Liver (tissue), 9 donors: ENCODE data around the gene SRGAP3. TPM values are rescaled to one million over a fixed set of nuclear protein-coding genes. Genes with fewer than 3 reads are reported as not detected.

Source experiments
- DNase-seq: peaks from one replicate; pipeline ENCODE4 v3.0.0-alpha.2; 2017; ENCODE audit warnings: low spot score
- H3K27ac ChIP-seq, 2 donors: one replicate each; pipeline ENCODE4 v1.7.0; 2013; ENCODE audit warnings: inconsistent platforms in 2 of 2, low read length in 2 of 2, control low read depth in 1 of 2, low read depth in 1 of 2, mild to moderate bottlenecking in 1 of 2
- H3K27me3 ChIP-seq, 4 donors: one replicate each; pipeline versions ENCODE4 v1.6.1 to v1.7.0; 2013; ENCODE audit warnings: low read length in 3 of 4, inconsistent platforms in 1 of 4, mild to moderate bottlenecking in 1 of 4, moderate library complexity in 1 of 4; ENCODE audit not compliant: control insufficient read depth in 4 of 4, insufficient read depth in 4 of 4
- H3K36me3 ChIP-seq, 4 donors: one replicate each; pipeline versions ENCODE4 v1.6.1 to v1.7.0; 2013; ENCODE audit warnings: low read length in 3 of 4, mild to moderate bottlenecking in 3 of 4, low read depth in 1 of 4, moderate library complexity in 1 of 4; ENCODE audit not compliant: control insufficient read depth in 4 of 4, insufficient read depth in 3 of 4
- H3K4me1 ChIP-seq, 4 donors: one replicate each; pipeline versions ENCODE4 v1.6.1 to v1.7.0; 2013; ENCODE audit warnings: low read length in 3 of 4, mild to moderate bottlenecking in 3 of 4, moderate library complexity in 1 of 4; ENCODE audit not compliant: control insufficient read depth in 4 of 4, insufficient read depth in 4 of 4
- H3K4me3 ChIP-seq, 3 donors: one replicate each; pipeline versions ENCODE4 v1.6.1 to v1.7.0; 2013; ENCODE audit warnings: low read length in 3 of 3, control low read depth in 1 of 3, low read depth in 1 of 3, mild to moderate bottlenecking in 1 of 3
- H3K9ac ChIP-seq, 2 donors: one replicate each; pipeline ENCODE4 v1.7.0; 2013; ENCODE audit warnings: low read length in 2 of 2, mild to moderate bottlenecking in 2 of 2, moderate library complexity in 2 of 2, control low read depth in 1 of 2, low read depth in 1 of 2
- H3K9me3 ChIP-seq, 4 donors: one replicate each; pipeline versions ENCODE4 v1.6.1 to v1.7.0; 2013; ENCODE audit warnings: low read length in 3 of 4; ENCODE audit not compliant: control insufficient read depth in 4 of 4
- EGR1 ChIP-seq, 2 donors: IDR thresholded peaks; 2 replicates each; pipeline ENCODE4 v1.6.1; 2016 to 2018; ENCODE audit warnings: antibody characterized with exemption in 2 of 2, low read depth in 2 of 2
- FOXA1 ChIP-seq: IDR thresholded peaks from 2 replicates; pipeline ENCODE4 v1.6.1; 2016; ENCODE audit warnings: antibody characterized with exemption
- FOXA2 ChIP-seq: IDR thresholded peaks from 2 replicates; pipeline ENCODE4 v1.6.1; 2016; ENCODE audit warnings: antibody characterized with exemption
- GABPA ChIP-seq, 2 donors: IDR thresholded peaks in 1 of 2; conservative IDR thresholded peaks in 1 of 2; 2 replicates each; pipeline ENCODE4 v1.6.1; 2016; ENCODE audit warnings: antibody characterized with exemption in 2 of 2, mild to moderate bottlenecking in 1 of 2, moderate library complexity in 1 of 2
- HNF4A ChIP-seq, 2 donors: conservative IDR thresholded peaks; 2 replicates each; pipeline ENCODE4 v1.6.1; 2016; ENCODE audit warnings: antibody characterized with exemption in 2 of 2, mild to moderate bottlenecking in 2 of 2
- HNF4G ChIP-seq: IDR thresholded peaks from 2 replicates; pipeline ENCODE4 v1.6.1; 2016; ENCODE audit warnings: antibody characterized with exemption
- JUND ChIP-seq, 2 donors: IDR thresholded peaks; 2 replicates each; pipeline ENCODE4 v1.6.1; 2016; ENCODE audit warnings: antibody characterized with exemption in 2 of 2
- NR2F2 ChIP-seq: IDR thresholded peaks from 2 replicates; pipeline ENCODE4 v1.6.1; 2016; ENCODE audit warnings: antibody characterized with exemption
- RAD21 ChIP-seq, 2 donors: IDR thresholded peaks; 2 replicates each; pipeline ENCODE4 v1.6.1; 2016; ENCODE audit warnings: antibody characterized with exemption in 2 of 2, mild to moderate bottlenecking in 2 of 2
- RXRA ChIP-seq, 2 donors: IDR thresholded peaks; 2 replicates each; pipeline ENCODE4 v1.6.1; 2017 to 2018; ENCODE audit warnings: antibody characterized with exemption in 2 of 2, mild to moderate bottlenecking in 1 of 2
- SP1 ChIP-seq: IDR thresholded peaks from 2 replicates; pipeline ENCODE4 v1.6.1; 2018; ENCODE audit warnings: antibody characterized with exemption, mild to moderate bottlenecking
- TAF1 ChIP-seq: conservative IDR thresholded peaks from 2 replicates; pipeline ENCODE4 v1.6.1; 2016; ENCODE audit warnings: antibody characterized with exemption, mild to moderate bottlenecking
- YY1 ChIP-seq: IDR thresholded peaks from 2 replicates; pipeline ENCODE4 v1.6.1; 2016; ENCODE audit warnings: antibody characterized with exemption, mild to moderate bottlenecking
- WGBS: extraction: QIAGEN DNeasy Blood & Tissue Kit; methylation state at CpG from one replicate; pipeline ENCODE4 v1.1.7; 2013; 5-methylcytosine and 5-hydroxymethylcytosine counted together
- polyA plus RNA-seq, 2 donors: library from polyadenylated mRNA; stranded (reverse) in 1 of 2; unstranded in 1 of 2; fragments of 200-250 nt in 1 of 2; fragments of >200 nt in 1 of 2; fragmentation: Nextera tagmentation in 1 of 2; extraction: Ambion mirVana in 1 of 2; gene quantifications; one replicate each; pipeline versions ENCODE4 v1.2.1 to v1.2.3, GENCODE V29; 2013 to 2015
- total RNA-seq, 2 donors: library from RNA; depleted of rRNA; stranded (reverse); fragments of >200 nt; gene quantifications; one replicate each; pipeline ENCODE4 v1.2.3, GENCODE V29; 2014
- TF ChIP-seq, protein P1 (sequence below): IDR thresholded peaks from 2 replicates; pipeline ENCODE4 v1.6.1; 2016; ENCODE audit warnings: antibody characterized with exemption, mild to moderate bottlenecking
- TF ChIP-seq, protein P2 (sequence below): IDR thresholded peaks from 2 replicates; pipeline ENCODE4 v1.6.1; 2016; ENCODE audit warnings: antibody characterized with exemption
- TF ChIP-seq, protein P3 (sequence below): IDR thresholded peaks from 2 replicates; pipeline ENCODE4 v1.6.1; 2016; ENCODE audit warnings: antibody characterized with exemption
- TF ChIP-seq, protein P4 (sequence below): IDR thresholded peaks from 2 replicates; pipeline ENCODE4 v1.6.1; 2016; ENCODE audit warnings: antibody characterized with exemption
- TF ChIP-seq, protein P5 (sequence below): fragments of 150-350 bp; IDR thresholded peaks from 2 replicates; pipeline ENCODE4 v1.5.1; 2017; ENCODE audit warnings: improper control_type of control experiment, low read depth, low read length; ENCODE audit not compliant: missing input control
- donor health status: healthy.
- donor health status: healthy.
- donor health status: healthy.
- donor health status: healthy.
- donor health status: healthy.

SRGAP3 gene
- total and polyA plus RNA-seq, 4 donors: 0.61 to 4.2 (median 1.6) TPM

DNA sequence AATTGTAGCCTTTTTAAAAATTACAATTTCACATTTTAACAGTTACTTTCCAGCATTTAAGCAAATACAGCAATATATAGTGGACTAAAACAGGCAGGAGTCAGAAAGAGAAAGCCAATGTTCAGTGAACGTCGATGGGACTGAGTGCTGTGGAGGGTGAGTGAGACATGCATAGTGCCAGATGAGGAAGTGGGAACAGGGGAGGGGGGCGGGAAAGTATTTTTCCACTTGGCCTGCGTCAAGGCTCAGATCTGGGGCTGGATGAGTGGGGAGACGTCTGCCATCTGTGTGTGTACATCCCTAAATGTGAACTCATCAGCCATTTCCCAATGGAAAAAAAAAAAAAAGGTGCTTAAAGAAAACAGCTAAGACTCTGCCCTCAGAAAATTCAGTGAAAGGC is 266.9 kb downstream of the SRGAP3 start (continued):
- TF ChIP-seq, protein P1, sequence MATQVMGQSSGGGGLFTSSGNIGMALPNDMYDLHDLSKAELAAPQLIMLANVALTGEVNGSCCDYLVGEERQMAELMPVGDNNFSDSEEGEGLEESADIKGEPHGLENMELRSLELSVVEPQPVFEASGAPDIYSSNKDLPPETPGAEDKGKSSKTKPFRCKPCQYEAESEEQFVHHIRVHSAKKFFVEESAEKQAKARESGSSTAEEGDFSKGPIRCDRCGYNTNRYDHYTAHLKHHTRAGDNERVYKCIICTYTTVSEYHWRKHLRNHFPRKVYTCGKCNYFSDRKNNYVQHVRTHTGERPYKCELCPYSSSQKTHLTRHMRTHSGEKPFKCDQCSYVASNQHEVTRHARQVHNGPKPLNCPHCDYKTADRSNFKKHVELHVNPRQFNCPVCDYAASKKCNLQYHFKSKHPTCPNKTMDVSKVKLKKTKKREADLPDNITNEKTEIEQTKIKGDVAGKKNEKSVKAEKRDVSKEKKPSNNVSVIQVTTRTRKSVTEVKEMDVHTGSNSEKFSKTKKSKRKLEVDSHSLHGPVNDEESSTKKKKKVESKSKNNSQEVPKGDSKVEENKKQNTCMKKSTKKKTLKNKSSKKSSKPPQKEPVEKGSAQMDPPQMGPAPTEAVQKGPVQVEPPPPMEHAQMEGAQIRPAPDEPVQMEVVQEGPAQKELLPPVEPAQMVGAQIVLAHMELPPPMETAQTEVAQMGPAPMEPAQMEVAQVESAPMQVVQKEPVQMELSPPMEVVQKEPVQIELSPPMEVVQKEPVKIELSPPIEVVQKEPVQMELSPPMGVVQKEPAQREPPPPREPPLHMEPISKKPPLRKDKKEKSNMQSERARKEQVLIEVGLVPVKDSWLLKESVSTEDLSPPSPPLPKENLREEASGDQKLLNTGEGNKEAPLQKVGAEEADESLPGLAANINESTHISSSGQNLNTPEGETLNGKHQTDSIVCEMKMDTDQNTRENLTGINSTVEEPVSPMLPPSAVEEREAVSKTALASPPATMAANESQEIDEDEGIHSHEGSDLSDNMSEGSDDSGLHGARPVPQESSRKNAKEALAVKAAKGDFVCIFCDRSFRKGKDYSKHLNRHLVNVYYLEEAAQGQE: no peak
- TF ChIP-seq RAD21 (IDR thresholded peaks at IDR 0.05) (no peak), FOXA1 (no peak), RXRA (IDR thresholded peaks at IDR 0.05) (no peak), FOXA2 (no peak), EGR1 (IDR thresholded peaks at IDR 0.05; ENCODE audit: low read depth in 2 of 2) (no peak), NR2F2 (no peak)
- TF ChIP-seq, protein P2, sequence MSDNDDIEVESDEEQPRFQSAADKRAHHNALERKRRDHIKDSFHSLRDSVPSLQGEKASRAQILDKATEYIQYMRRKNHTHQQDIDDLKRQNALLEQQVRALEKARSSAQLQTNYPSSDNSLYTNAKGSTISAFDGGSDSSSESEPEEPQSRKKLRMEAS: no peak

DNA sequence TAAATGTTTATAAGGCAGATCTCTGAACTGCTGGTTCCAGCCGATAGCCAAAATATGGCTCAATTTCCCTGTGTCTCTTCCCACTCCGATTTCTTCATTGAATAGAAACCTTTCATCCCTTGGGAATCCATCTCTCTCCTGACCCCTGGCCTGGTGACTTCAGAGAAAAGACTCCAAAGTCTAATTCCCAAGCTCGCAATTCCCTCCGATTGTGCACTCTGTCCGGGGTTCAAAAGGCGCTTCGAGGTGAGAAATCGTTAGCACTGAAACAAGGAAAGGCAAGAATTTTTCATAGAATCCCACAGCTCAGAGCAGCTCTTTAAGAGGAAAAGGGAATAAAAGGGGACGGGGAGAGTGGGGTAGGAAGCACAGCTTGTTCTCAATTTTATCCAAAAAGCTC is 267.7 kb downstream of the SRGAP3 start:
- Histone ChIP-seq H3K36me3 (no peaks in the 10 kb centered on the region), H3K9ac (no peak overlapping the region), H3K4me3 (no peak overlapping the region), H3K27me3 (no peaks in the 10 kb centered on the region), H3K4me1 (peaks cover 0 to 6% (median 2%) of the 10 kb centered on the region in 4 donors), H3K27ac (no peak overlapping the region), H3K9me3 (no peaks in the 10 kb centered on the region)
- TF ChIP-seq JUND (IDR thresholded peaks at IDR 0.05): peak in 1 of 2 donors; percentile 74
- peak; percentile 76 for TF ChIP-seq SP1
- peak in 1 of 2 donors; percentile 12 for TF ChIP-seq GABPA (IDR thresholded peaks at IDR 0.05 in 1 of 2, conservative IDR thresholded peaks at IDR 0.05 in 1 of 2)
- peak; percentile 88 for TF ChIP-seq HNF4G
- no peak for TF ChIP-seq TAF1
- no peak for TF ChIP-seq FOXA1
- TF ChIP-seq, protein P3, sequence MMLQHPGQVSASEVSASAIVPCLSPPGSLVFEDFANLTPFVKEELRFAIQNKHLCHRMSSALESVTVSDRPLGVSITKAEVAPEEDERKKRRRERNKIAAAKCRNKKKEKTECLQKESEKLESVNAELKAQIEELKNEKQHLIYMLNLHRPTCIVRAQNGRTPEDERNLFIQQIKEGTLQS: no peak
- no peak for TF ChIP-seq RAD21 (IDR thresholded peaks at IDR 0.05)
- TF ChIP-seq RXRA (IDR thresholded peaks at IDR 0.05): peak; percentile 84 to 88
- TF ChIP-seq, protein P2: peak; percentile 94
- peak; percentile 13 for TF ChIP-seq NR2F2
- no peak for TF ChIP-seq FOXA2
- TF ChIP-seq, protein P1: no peak
- TF ChIP-seq HNF4A (conservative IDR thresholded peaks at IDR 0.05): peak; percentile 97 to 98
- TF ChIP-seq, protein P4, sequence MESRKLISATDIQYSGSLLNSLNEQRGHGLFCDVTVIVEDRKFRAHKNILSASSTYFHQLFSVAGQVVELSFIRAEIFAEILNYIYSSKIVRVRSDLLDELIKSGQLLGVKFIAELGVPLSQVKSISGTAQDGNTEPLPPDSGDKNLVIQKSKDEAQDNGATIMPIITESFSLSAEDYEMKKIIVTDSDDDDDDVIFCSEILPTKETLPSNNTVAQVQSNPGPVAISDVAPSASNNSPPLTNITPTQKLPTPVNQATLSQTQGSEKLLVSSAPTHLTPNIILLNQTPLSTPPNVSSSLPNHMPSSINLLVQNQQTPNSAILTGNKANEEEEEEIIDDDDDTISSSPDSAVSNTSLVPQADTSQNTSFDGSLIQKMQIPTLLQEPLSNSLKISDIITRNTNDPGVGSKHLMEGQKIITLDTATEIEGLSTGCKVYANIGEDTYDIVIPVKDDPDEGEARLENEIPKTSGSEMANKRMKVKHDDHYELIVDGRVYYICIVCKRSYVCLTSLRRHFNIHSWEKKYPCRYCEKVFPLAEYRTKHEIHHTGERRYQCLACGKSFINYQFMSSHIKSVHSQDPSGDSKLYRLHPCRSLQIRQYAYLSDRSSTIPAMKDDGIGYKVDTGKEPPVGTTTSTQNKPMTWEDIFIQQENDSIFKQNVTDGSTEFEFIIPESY: no peak
- peak in 1 of 2 donors; percentile 67 for TF ChIP-seq EGR1 (IDR thresholded peaks at IDR 0.05; ENCODE audit: low read depth in 2 of 2)
- TF ChIP-seq, protein P5, sequence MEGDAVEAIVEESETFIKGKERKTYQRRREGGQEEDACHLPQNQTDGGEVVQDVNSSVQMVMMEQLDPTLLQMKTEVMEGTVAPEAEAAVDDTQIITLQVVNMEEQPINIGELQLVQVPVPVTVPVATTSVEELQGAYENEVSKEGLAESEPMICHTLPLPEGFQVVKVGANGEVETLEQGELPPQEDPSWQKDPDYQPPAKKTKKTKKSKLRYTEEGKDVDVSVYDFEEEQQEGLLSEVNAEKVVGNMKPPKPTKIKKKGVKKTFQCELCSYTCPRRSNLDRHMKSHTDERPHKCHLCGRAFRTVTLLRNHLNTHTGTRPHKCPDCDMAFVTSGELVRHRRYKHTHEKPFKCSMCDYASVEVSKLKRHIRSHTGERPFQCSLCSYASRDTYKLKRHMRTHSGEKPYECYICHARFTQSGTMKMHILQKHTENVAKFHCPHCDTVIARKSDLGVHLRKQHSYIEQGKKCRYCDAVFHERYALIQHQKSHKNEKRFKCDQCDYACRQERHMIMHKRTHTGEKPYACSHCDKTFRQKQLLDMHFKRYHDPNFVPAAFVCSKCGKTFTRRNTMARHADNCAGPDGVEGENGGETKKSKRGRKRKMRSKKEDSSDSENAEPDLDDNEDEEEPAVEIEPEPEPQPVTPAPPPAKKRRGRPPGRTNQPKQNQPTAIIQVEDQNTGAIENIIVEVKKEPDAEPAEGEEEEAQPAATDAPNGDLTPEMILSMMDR: no peak
- TF ChIP-seq YY1: peak; percentile 42
- 44% methylated on average over 9 of the region's 9 CpGs for WGBS
- DNase-seq: no peak
